ENCODE data around the gene VSIG10.

VSIG10 gene

DNA sequence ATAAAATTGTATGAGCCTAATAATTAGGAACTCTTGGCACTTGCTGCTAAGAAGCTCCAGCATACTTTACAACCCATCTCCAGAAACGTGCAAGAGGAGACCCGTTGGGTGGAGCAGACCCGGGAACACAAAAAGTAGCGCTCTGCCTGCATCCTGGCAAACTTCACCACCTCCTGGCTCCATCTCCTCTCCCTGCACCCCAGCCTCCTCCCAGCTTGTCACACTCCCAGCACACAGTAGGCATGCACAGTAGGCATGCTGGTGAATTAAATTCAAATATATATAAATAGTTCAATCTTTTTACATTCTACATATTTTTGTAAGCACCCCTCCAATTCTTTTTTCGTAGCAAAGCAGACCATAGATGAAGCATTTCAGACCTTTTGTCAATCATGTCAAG, 1.2 kb downstream of the VSIG10 start:
- no peak overlapping the region for H3K4me3 ChIP-seq (replicated peaks; ENCODE audit: insufficient read depth, low read length)
- H3K27ac ChIP-seq (replicated peaks), result no peak overlapping the region
- TF ChIP-seq SPI1 (IDR thresholded peaks at IDR 0.05; ENCODE audit: borderline replicate concordance, low read depth) (no peak), POLR2AphosphoS5 (IDR thresholded peaks at IDR 0.05; ENCODE audit: low read depth) (no peak), GABPA (IDR thresholded peaks at IDR 0.05; ENCODE audit: low read depth) (no peak)
- TF ChIP-seq, protein P1, sequence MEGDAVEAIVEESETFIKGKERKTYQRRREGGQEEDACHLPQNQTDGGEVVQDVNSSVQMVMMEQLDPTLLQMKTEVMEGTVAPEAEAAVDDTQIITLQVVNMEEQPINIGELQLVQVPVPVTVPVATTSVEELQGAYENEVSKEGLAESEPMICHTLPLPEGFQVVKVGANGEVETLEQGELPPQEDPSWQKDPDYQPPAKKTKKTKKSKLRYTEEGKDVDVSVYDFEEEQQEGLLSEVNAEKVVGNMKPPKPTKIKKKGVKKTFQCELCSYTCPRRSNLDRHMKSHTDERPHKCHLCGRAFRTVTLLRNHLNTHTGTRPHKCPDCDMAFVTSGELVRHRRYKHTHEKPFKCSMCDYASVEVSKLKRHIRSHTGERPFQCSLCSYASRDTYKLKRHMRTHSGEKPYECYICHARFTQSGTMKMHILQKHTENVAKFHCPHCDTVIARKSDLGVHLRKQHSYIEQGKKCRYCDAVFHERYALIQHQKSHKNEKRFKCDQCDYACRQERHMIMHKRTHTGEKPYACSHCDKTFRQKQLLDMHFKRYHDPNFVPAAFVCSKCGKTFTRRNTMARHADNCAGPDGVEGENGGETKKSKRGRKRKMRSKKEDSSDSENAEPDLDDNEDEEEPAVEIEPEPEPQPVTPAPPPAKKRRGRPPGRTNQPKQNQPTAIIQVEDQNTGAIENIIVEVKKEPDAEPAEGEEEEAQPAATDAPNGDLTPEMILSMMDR (IDR thresholded peaks at IDR 0.05; ENCODE audit: insufficient read depth, low read length), result no peak
- TF ChIP-seq, protein P2, sequence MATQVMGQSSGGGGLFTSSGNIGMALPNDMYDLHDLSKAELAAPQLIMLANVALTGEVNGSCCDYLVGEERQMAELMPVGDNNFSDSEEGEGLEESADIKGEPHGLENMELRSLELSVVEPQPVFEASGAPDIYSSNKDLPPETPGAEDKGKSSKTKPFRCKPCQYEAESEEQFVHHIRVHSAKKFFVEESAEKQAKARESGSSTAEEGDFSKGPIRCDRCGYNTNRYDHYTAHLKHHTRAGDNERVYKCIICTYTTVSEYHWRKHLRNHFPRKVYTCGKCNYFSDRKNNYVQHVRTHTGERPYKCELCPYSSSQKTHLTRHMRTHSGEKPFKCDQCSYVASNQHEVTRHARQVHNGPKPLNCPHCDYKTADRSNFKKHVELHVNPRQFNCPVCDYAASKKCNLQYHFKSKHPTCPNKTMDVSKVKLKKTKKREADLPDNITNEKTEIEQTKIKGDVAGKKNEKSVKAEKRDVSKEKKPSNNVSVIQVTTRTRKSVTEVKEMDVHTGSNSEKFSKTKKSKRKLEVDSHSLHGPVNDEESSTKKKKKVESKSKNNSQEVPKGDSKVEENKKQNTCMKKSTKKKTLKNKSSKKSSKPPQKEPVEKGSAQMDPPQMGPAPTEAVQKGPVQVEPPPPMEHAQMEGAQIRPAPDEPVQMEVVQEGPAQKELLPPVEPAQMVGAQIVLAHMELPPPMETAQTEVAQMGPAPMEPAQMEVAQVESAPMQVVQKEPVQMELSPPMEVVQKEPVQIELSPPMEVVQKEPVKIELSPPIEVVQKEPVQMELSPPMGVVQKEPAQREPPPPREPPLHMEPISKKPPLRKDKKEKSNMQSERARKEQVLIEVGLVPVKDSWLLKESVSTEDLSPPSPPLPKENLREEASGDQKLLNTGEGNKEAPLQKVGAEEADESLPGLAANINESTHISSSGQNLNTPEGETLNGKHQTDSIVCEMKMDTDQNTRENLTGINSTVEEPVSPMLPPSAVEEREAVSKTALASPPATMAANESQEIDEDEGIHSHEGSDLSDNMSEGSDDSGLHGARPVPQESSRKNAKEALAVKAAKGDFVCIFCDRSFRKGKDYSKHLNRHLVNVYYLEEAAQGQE (IDR thresholded peaks at IDR 0.05; ENCODE audit: insufficient replicate concordance, low read depth), result no peak
- no peak for DNase-seq (ENCODE audit: low read depth in 1 of 2, low spot score in 1 of 2)
- peaks cover 16% of the 10 kb centered on the region for H3K27me3 ChIP-seq (ENCODE audit: insufficient read depth, poor library complexity, severe bottlenecking)

DNA sequence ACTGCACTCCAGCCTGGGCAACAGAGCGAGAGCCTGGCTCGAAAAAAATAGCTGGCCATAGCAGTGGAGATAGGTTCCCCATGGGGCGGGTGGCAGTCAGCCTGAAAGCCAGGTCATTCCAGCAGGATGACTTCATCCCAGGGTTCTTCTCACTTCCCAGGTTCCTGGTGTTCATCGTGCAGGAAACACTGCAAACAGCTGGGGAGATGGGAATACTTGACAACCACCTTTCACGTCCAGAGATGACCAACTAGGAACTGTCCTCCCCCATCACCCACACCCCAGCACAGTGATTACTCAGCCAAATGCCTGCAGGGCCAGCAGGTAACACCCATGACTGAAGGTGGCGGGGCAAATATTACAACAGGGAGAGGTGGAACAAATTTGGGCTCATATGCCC, 1.7 kb downstream of the VSIG10 start:
- DNase-seq (ENCODE audit: low read depth in 1 of 2, low spot score in 1 of 2), result no peak
- no peak overlapping the region for H3K27ac ChIP-seq (replicated peaks)
- no peak overlapping the region for H3K4me3 ChIP-seq (replicated peaks; ENCODE audit: insufficient read depth, low read length)
- H3K27me3 ChIP-seq (ENCODE audit: insufficient read depth, poor library complexity, severe bottlenecking), result peaks cover 16% of the 10 kb centered on the region
- TF ChIP-seq SPI1 (IDR thresholded peaks at IDR 0.05; ENCODE audit: borderline replicate concordance, low read depth) (no peak), GABPA (IDR thresholded peaks at IDR 0.05; ENCODE audit: low read depth) (no peak), POLR2AphosphoS5 (IDR thresholded peaks at IDR 0.05; ENCODE audit: low read depth) (no peak)
- TF ChIP-seq, protein P2 (IDR thresholded peaks at IDR 0.05; ENCODE audit: insufficient replicate concordance, low read depth), result no peak
- TF ChIP-seq, protein P1 (IDR thresholded peaks at IDR 0.05; ENCODE audit: insufficient read depth, low read length), result no peak

DNA sequence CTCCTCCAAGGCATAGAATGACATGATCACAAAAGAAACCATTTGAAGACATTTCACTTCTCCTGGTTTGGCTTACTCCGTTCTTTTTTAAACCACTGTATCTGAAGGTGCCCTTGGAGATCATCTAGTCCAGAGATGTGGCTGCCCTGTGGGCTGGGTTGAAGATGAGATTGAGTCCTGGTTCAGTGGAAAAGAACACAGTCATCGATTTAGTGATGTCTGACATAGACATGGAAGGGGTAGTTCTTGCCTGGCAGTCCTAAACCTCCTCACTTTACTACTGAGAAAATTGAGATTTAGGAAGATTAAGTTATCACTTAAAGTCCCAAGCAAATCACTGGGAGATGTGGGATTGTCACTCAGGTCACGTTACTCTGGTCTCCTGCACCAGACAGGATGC, 2.8 kb downstream of the VSIG10 start:
- Histone ChIP-seq H3K4me3 (replicated peaks; ENCODE audit: insufficient read depth, low read length) (no peak overlapping the region), H3K27me3 (ENCODE audit: insufficient read depth, poor library complexity, severe bottlenecking) (peaks cover 16% of the 10 kb centered on the region), H3K27ac (replicated peaks) (no peak overlapping the region)
- no peak for TF ChIP-seq GABPA (IDR thresholded peaks at IDR 0.05; ENCODE audit: low read depth)
- DNase-seq (ENCODE audit: low read depth in 1 of 2, low spot score in 1 of 2), result no peak

DNA sequence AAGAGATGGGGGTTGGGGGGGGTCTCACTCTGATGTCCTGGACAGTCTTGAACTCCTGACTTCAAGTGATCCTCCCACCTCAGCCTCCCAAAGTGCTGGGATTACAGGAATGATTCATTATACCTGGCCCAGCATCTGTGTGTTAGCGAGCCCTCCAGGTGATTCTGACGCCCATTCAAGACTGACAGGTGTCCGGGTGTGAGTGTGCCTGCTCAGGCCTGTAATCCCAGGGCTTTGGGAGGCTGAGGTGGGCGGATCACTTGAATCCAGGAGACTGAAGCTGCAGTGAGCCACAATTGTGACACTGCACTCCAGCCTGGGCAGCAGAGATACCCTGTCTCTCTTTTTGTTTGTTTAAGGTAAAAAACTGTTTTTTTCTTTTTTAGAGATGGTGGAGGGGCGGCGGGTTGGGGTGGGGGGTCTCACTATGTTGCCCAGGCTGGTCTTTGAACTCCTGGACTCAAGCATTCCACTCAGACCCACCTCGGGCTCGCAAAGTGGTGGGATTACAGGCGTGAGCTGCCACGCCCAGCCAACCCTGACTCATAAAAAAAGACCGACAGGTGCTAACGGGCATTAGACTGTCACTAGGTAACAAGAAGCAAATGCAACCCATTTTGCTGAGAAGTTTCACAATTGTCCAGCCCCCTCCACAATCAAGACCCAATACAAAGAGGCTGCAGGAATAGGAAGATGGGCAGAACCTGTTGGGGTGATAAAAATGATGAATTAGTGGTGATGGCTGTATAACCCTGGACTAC, 4.7 kb downstream of the VSIG10 start:
- DNase-seq (ENCODE audit: low read depth in 1 of 2, low spot score in 1 of 2), result no peak
- TF ChIP-seq GABPA (IDR thresholded peaks at IDR 0.05; ENCODE audit: low read depth), result no peak
- TF ChIP-seq, protein P2 (IDR thresholded peaks at IDR 0.05; ENCODE audit: insufficient replicate concordance, low read depth), result no peak
- no peak for TF ChIP-seq SPI1 (IDR thresholded peaks at IDR 0.05; ENCODE audit: borderline replicate concordance, low read depth)
- no peak for TF ChIP-seq POLR2AphosphoS5 (IDR thresholded peaks at IDR 0.05; ENCODE audit: low read depth)
- TF ChIP-seq, protein P1 (IDR thresholded peaks at IDR 0.05; ENCODE audit: insufficient read depth, low read length), result no peak
- Histone ChIP-seq H3K27ac (replicated peaks) (no peak overlapping the region), H3K27me3 (ENCODE audit: insufficient read depth, poor library complexity, severe bottlenecking) (peaks cover 13% of the 10 kb centered on the region), H3K4me3 (replicated peaks; ENCODE audit: insufficient read depth, low read length) (no peak overlapping the region)

Data from HL-60 (cell line).